Endothelial cell (in vitro differentiated cells): ENCODE results near the gene MAPKAPK2. TPM values are rescaled to one million over a fixed set of nuclear protein-coding genes. Genes with fewer than 3 reads are reported as not detected.

Experiments used
- DNase-seq: peaks from one replicate; pipeline ENCODE4 v3.0.0; 2021; ENCODE audit warnings: low spot score
- H3K27ac Mint-ChIP-seq: one replicate; pipeline ENCODE4 v1.8.0; 2021; ENCODE audit warnings: mixed read lengths, inconsistent platforms; ENCODE audit not compliant: unreplicated experiment
- H3K27me3 Mint-ChIP-seq: one replicate; pipeline ENCODE4 v1.8.0; 2021; ENCODE audit warnings: mild to moderate bottlenecking, moderate library complexity, mixed read lengths, inconsistent platforms; ENCODE audit not compliant: unreplicated experiment
- H3K36me3 Mint-ChIP-seq: one replicate; pipeline ENCODE4 v1.8.0; 2021; ENCODE audit warnings: mild to moderate bottlenecking, low read depth, mixed read lengths, inconsistent platforms; ENCODE audit not compliant: unreplicated experiment
- H3K4me1 Mint-ChIP-seq: one replicate; pipeline ENCODE4 v1.8.0; 2021; ENCODE audit warnings: mild to moderate bottlenecking, mixed read lengths, inconsistent platforms; ENCODE audit not compliant: unreplicated experiment
- H3K4me3 Mint-ChIP-seq: one replicate; pipeline ENCODE4 v1.8.0; 2021; ENCODE audit warnings: mild to moderate bottlenecking, mixed read lengths, inconsistent platforms; ENCODE audit not compliant: unreplicated experiment
- H3K9me3 Mint-ChIP-seq: one replicate; pipeline ENCODE4 v1.8.0; 2021; ENCODE audit warnings: mixed read lengths, inconsistent platforms; ENCODE audit not compliant: unreplicated experiment
- CTCF ChIP-seq: fragments of 200-600 bp; sonication (generic); IDR thresholded peaks from one replicate; pipeline ENCODE4 v1.5.0; 2021; ENCODE audit warnings: antibody characterized with exemption; ENCODE audit not compliant: unreplicated experiment
- total RNA-seq: library from RNA; stranded (reverse); fragmentation: NEBNext Ultra II Directional; extraction: Animal tissue kit (Norgen Biotek cat#: 25700); gene quantifications from one replicate; pipeline ENCODE4 v1.2.1, GENCODE V29; 2021; ENCODE audit not compliant: unreplicated experiment

Gene MAPKAPK2
- total RNA-seq, 1 donor from 2014 or later, result 109 TPM

GRCh38 chr1:206727981-206728696 lies 43.4 kb downstream of the MAPKAPK2 start:
- Mint-ChIP-seq H3K4me3 (no peak overlapping the region), H3K27ac (no peak overlapping the region), H3K27me3 (peaks cover 12% of the 10 kb centered on the region), H3K36me3 (peaks cover 21% of the 10 kb centered on the region), H3K9me3 (no peaks in the 10 kb centered on the region), H3K4me1 (peaks cover 14% of the 10 kb centered on the region)
- no peak for TF ChIP-seq CTCF
- DNase-seq, result no peak

- Mint-ChIP-seq H3K9me3 (no peaks in the 10 kb centered on the region), H3K4me3 (no peak overlapping the region), H3K36me3 (peaks cover 24% of the 10 kb centered on the region), H3K4me1 (peaks cover 15% of the 10 kb centered on the region), H3K27me3 (peaks cover 14% of the 10 kb centered on the region), H3K27ac (no peak overlapping the region)
- DNase-seq, result no peak
- TF ChIP-seq CTCF, result no peak
Observed at GRCh38 chr1:206728697-206728987, 43.9 kb downstream of the MAPKAPK2 start.

GRCh38 chr1:206729050-206729449 lies 44.3 kb downstream of the MAPKAPK2 start:
- no peak overlapping the region for H3K4me3 Mint-ChIP-seq
- no peak for DNase-seq
- H3K4me1 Mint-ChIP-seq, result peaks cover 15% of the 10 kb centered on the region
- peaks cover 14% of the 10 kb centered on the region for H3K27me3 Mint-ChIP-seq
- H3K9me3 Mint-ChIP-seq, result no peaks in the 10 kb centered on the region
- no peak overlapping the region for H3K27ac Mint-ChIP-seq
- no peak for TF ChIP-seq CTCF
- peaks cover 25% of the 10 kb centered on the region for H3K36me3 Mint-ChIP-seq

GRCh38 chr1:206729507-206729906 lies 44.8 kb downstream of the MAPKAPK2 start:
- Mint-ChIP-seq H3K9me3 (no peaks in the 10 kb centered on the region), H3K4me1 (peaks cover 15% of the 10 kb centered on the region), H3K27me3 (peaks cover 14% of the 10 kb centered on the region), H3K27ac (no peak overlapping the region), H3K4me3 (no peak overlapping the region), H3K36me3 (peaks cover 28% of the 10 kb centered on the region)
- DNase-seq, result no peak
- no peak for TF ChIP-seq CTCF

GRCh38 chr1:206732508-206732907 lies 47.8 kb downstream of the MAPKAPK2 start:
- H3K4me1 Mint-ChIP-seq, result peaks cover 13% of the 10 kb centered on the region

More at GRCh38 chr1:206732508-206732907, 47.8 kb downstream of the MAPKAPK2 start:
- Mint-ChIP-seq H3K9me3 (no peaks in the 10 kb centered on the region), H3K4me3 (peak overlapping the region; percentile 33), H3K36me3 (peaks cover 34% of the 10 kb centered on the region), H3K27ac (peak overlapping the region; percentile 27), H3K27me3 (peaks cover 8% of the 10 kb centered on the region)
- DNase-seq, result no peak
- no peak for TF ChIP-seq CTCF
